ENCODE data around the gene RESF1.

Gene RESF1

DNA sequence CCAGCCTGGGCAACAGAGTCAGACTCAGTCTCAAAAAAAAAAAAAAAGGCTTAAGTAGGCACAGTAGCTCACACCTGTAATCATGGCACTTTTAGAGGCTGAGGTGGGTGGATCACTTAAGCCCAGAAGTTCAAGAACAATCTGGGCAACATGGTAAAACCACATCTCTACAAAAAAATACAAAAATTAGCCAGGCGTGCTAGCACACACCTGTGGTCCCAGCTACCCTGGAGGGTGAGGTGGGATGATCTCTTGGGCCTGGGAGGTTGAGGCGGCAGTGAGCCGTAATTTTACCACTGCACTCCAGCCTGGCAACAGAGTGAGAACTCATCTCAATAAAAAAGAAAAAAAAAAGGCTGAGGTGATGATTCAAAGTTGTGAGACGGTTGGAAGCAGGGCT, 9.1 kb upstream of the RESF1 start:
- DNase-seq (ENCODE audit: low spot score in 2 of 2), result no peak
- ATAC-seq (ENCODE audit: low read depth), result peak; percentile 26
- H3K27ac Mint-ChIP-seq, result peak overlapping the region; percentile 86
- peak overlapping the region; percentile 24 for H3K4me3 Mint-ChIP-seq
- peaks cover 35% of the 10 kb centered on the region for H3K4me1 Mint-ChIP-seq
- peaks cover 15% of the 10 kb centered on the region for H3K9me3 Mint-ChIP-seq
- H3K36me3 Mint-ChIP-seq, result peaks cover 21% of the 10 kb centered on the region
- no peaks in the 10 kb centered on the region for H3K27me3 Mint-ChIP-seq

DNA sequence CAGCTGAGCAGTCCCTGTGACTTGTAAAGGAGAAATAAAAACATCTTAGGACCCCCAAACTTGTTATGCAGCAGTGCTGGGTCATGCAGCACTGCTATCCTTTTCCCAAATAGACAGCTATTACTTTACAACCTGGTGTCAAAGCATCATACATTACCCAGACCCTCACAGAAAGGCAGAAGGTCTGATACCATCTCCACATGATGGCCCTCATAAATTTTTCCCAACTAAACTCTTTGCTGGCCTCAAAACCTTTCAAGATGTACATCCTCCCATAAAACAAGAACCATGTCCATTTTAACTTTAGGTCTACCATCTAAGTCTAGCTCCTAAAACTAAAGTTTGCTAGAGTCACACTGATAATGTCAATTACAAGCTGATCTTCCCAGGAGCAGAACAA, 8.7 kb upstream of the RESF1 start:
- peaks cover 17% of the 10 kb centered on the region for H3K9me3 Mint-ChIP-seq
- H3K4me1 Mint-ChIP-seq, result peaks cover 39% of the 10 kb centered on the region
- peak overlapping the region; percentile 86 for H3K27ac Mint-ChIP-seq
- DNase-seq (ENCODE audit: low spot score in 2 of 2) (no peak), ATAC-seq (ENCODE audit: low read depth) (no peak)
- peaks cover 25% of the 10 kb centered on the region for H3K36me3 Mint-ChIP-seq
- H3K4me3 Mint-ChIP-seq, result peak overlapping the region; percentile 24
- H3K27me3 Mint-ChIP-seq, result no peaks in the 10 kb centered on the region

DNA sequence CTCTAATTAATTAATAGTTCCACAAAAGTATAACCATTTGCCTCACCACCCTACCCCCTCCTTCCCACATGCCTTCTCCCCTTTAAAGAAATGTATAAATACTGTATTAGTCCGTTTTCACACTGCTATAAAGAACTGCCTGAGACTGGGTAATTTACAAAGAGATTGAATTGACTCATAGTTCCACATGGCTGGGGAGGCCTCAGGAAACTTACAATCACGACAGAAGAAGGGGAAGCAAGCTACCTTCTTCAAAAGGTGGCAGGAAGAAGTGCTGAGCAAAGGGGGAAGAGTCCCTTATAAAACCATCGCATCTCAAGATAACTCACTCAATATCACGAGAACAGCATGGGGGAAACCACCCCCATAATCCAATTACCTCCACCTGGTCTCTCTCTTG, 8.2 kb upstream of the RESF1 start:
- DNase-seq (ENCODE audit: low spot score in 2 of 2) (no peak), ATAC-seq (ENCODE audit: low read depth) (peak; percentile 67)
- Mint-ChIP-seq H3K27ac (peak overlapping the region; percentile 86), H3K9me3 (peaks cover 17% of the 10 kb centered on the region), H3K36me3 (peaks cover 27% of the 10 kb centered on the region), H3K4me3 (peak overlapping the region; percentile 40), H3K4me1 (peaks cover 42% of the 10 kb centered on the region), H3K27me3 (no peaks in the 10 kb centered on the region)

DNA sequence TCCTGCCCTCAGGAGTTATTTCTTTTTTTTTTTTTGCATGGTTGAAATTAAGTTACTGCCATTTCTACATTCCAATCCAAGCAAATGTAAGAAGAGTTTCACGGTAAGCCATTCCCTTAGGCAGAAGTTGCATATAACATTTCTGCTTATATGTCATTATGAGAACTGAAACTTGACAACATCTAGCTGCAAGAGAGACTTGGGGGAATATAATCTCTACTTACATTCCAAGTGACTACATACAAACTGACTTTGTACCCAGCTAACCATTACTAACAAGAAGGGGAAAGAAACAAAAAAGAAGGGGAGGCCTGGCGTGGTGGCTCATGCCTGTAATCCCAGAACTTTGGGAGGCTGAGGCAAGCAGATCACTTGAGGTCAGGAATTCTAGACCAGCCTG, 7.3 kb upstream of the RESF1 start:
- H3K4me3 Mint-ChIP-seq, result no peak overlapping the region
- peaks cover 17% of the 10 kb centered on the region for H3K9me3 Mint-ChIP-seq
- no peak for ATAC-seq (ENCODE audit: low read depth)
- no peak for DNase-seq (ENCODE audit: low spot score in 2 of 2)
- peaks cover 27% of the 10 kb centered on the region for H3K36me3 Mint-ChIP-seq
- peak overlapping the region; percentile 25 for H3K27ac Mint-ChIP-seq
- H3K27me3 Mint-ChIP-seq, result no peaks in the 10 kb centered on the region
- H3K4me1 Mint-ChIP-seq, result peaks cover 45% of the 10 kb centered on the region

DNA sequence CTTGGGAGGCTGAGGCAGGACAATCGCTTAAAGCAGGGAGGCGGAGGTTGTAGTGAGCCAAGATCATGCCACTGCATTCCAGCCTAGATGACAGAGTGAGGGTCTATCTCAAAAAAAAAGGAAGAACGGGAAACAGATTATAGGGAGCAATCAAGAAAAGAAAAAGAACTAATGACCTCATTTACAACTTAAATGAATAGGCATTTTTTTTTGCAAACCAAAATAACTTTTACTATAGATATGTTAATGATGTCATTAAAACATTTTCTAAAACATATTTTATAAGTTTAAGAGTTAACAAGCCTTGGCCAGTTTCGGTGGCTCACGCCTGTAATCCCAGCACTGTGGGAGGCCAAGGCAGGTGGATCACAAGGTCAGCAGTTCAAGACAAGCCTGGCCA, 6.8 kb upstream of the RESF1 start:
- Mint-ChIP-seq H3K9me3 (peaks cover 15% of the 10 kb centered on the region), H3K27ac (no peak overlapping the region), H3K36me3 (peaks cover 24% of the 10 kb centered on the region), H3K27me3 (no peaks in the 10 kb centered on the region), H3K4me3 (no peak overlapping the region), H3K4me1 (peaks cover 46% of the 10 kb centered on the region)
- ATAC-seq (ENCODE audit: low read depth) (no peak), DNase-seq (ENCODE audit: low spot score in 2 of 2) (no peak)

DNA sequence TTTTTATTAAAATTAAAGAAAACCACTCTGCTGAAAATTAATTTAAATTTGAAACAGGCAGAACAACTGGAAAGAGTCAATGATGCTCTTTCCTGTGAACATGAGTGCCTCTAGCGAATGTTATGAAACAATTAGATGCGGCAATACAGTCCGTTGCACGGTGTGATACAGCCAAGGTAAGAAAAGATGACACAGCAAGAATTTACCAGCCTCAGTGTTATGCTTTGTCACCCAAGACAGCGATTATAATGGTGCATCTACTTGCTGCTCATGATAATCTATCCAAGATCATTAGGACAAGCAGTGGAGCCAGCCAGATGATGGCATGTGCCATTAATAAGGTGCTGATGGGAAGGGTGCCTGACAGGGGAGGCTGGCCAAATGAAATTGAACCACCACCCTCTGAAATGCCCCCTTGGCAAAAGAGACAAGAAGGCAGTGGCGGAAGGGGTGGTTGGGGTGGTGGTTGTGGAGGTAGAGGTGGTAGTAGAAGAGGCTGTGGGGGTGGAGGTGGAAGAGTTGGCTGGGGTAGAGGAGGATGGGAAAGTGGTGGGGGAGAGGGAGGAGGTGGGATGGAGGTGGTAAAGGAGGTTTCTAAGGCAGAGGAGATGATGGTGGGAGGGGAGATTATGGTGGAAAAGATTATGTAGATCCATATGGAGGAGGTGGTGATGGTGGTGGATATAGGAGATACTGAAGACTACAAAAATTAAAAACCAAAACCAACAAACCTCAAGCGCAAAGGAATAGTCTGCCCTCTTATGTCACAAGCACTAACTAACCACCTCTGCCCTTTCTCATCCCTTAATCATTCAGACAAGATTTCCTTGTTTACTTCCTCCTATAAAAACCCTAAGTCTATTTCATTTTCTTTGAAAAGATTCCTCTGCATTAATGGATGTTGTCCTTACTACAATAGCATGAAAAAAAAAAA, 4.0 kb upstream of the RESF1 start:
- peaks cover 44% of the 10 kb centered on the region for H3K4me1 Mint-ChIP-seq
- peak overlapping the region; percentile 56 for H3K27ac Mint-ChIP-seq

DNA sequence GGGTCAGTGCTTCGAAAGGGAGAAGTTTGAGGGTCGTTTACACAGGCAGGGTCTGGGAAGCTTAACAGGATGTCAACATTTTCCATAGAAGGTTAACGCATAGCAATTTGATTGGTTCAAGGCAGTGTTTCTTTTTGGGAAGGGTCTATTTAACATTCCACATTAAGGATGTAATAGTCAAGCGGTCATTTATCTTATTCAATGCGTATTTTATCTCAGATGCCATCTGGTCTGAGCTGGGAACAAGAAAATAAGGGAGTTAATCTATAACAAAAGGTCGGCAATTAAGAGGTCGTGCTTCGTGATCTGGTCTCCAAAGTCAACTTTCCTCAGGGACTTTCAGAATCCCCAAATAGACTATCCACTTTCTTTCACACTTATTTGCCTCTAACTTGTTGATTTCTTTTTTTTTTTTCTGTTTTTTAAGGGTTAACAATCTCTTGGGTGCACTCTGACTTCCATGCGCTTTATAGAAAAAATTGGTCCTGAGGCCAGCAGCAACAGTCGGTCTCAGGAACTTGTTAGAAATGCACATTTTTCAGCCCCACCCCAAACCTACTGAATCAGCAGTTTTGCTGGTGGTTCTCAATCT, 550 bp upstream of the RESF1 start:
- peaks cover 21% of the 10 kb centered on the region for H3K36me3 Mint-ChIP-seq
- H3K27me3 Mint-ChIP-seq, result no peaks in the 10 kb centered on the region
- H3K27ac Mint-ChIP-seq, result peak overlapping the region; percentile 90
- peaks cover 3% of the 10 kb centered on the region for H3K9me3 Mint-ChIP-seq
- ATAC-seq (ENCODE audit: low read depth) (no peak), DNase-seq (ENCODE audit: low spot score in 2 of 2) (no peak)
- H3K4me3 Mint-ChIP-seq, result peak overlapping the region; percentile 91
- H3K4me1 Mint-ChIP-seq, result peaks cover 41% of the 10 kb centered on the region

More for the DNA sequence above, 4.0 kb upstream of the RESF1 start:
- Mint-ChIP-seq H3K36me3 (peaks cover 13% of the 10 kb centered on the region), H3K4me3 (peak overlapping the region; percentile 39), H3K27me3 (no peaks in the 10 kb centered on the region), H3K9me3 (peaks cover 8% of the 10 kb centered on the region)
- no peak for ATAC-seq (ENCODE audit: low read depth)
- no peak for DNase-seq (ENCODE audit: low spot score in 2 of 2)

DNA sequence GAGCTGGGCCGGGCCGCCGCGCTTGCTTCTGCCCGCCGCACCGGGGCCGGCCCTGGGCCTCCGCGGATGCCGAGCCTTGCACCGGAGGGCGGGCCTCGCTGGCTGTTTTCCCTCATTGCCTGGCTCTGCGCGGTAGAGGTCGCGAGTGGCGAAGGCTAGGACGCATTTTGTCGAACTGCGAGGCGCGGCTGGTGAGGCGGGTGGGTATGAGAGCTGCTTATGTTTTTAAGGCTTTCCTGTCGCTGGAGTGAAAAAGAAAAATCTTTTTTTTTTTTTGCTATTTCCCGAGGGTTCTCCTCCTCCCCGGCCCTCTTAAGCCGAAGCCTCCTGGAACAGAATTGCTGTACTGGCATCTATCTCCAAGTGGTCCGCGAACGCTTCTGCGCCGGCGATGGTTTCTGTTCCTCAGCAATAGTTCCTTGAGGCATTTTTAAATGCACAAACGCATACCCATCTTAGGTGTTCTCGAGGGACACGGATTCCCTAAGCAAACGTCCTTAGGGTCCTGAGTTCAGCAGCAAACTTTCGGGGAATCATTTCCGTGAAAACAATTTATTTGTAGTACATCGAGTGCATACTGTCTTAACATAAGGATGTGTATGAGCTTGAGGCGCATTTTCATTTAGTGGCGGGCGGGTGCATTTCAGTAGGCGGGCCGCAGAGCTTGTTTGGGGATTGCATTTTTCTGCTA, 631 bp downstream of the RESF1 start:
- Mint-ChIP-seq H3K27ac (peak overlapping the region; percentile 90), H3K9me3 (peaks cover 7% of the 10 kb centered on the region), H3K4me1 (peaks cover 49% of the 10 kb centered on the region), H3K36me3 (peaks cover 32% of the 10 kb centered on the region), H3K27me3 (no peaks in the 10 kb centered on the region), H3K4me3 (peak overlapping the region; percentile 93)
- DNase-seq (ENCODE audit: low spot score in 2 of 2) (peak; percentile 64 to 72), ATAC-seq (ENCODE audit: low read depth) (peak; percentile 59)

DNA sequence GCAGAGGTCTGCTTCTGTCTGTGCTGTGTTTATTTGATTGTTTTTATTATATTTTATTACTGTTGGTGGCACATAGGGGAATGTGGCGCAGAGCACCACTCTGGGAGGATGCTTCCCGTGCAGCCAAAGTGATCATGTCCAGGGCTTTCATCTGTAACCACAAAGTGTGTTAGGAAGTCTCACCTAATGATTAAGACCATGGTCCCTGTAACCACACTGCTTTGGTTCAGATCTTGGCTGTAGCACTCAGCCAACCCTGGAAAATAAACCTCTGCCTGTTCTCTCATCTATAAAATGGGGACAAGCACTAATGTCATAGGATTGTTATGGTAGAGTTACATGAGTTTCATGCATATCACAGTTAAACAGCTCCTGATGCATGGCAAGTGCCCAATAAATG, 1.9 kb downstream of the RESF1 start:
- H3K27ac Mint-ChIP-seq, result peak overlapping the region; percentile 90
- H3K27me3 Mint-ChIP-seq, result no peaks in the 10 kb centered on the region
- ATAC-seq (ENCODE audit: low read depth), result no peak

DNA sequence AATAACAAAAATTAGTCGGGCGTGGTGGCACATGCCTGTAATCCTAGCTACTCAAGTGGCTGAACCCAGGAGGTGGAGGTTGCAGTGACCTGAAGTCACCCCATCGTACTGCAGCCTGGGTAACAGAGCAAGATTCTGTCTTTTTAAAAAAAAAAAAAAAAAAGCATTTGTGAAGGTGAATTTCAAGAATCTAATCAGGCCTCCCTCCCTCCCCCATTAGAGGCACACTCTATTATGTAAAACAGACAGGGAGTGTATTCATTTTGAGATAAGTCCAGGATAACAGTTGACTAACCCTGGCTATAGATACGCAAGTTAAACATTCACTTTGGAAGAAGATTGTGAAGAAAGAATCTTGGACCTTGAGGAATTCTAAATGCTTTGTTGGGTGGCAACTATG, 2.9 kb downstream of the RESF1 start:
- Mint-ChIP-seq H3K27ac (peak overlapping the region; percentile 55), H3K4me1 (peaks cover 57% of the 10 kb centered on the region), H3K27me3 (no peaks in the 10 kb centered on the region), H3K9me3 (peaks cover 3% of the 10 kb centered on the region), H3K4me3 (peak overlapping the region; percentile 93), H3K36me3 (peaks cover 37% of the 10 kb centered on the region)
- no peak for ATAC-seq (ENCODE audit: low read depth)
- DNase-seq (ENCODE audit: low spot score in 2 of 2), result no peak

More for the DNA sequence above, 1.9 kb downstream of the RESF1 start:
- H3K4me3 Mint-ChIP-seq, result peak overlapping the region; percentile 93
- H3K4me1 Mint-ChIP-seq, result peaks cover 51% of the 10 kb centered on the region
- DNase-seq (ENCODE audit: low spot score in 2 of 2), result no peak
- H3K9me3 Mint-ChIP-seq, result peaks cover 3% of the 10 kb centered on the region
- H3K36me3 Mint-ChIP-seq, result peaks cover 34% of the 10 kb centered on the region

DNA sequence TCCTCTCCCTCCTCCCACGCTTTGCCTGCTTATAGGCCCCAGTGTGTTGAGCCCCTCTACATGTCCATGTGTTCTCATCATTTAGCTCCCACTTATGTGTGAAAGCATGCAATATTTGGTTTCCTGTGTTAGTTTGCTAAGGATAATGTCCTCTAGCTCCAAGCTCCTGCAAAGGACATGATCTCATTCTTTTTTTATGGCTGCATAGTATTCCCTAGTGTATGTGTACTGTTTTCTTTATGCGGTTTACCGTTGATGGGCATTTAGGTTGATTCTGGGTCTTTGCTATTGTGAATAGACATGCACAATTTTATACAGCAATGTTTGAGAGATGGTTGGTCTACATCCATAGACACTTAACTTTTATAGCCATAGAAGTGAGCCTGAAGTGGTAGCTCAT, 5.1 kb downstream of the RESF1 start:
- Mint-ChIP-seq H3K27me3 (no peaks in the 10 kb centered on the region), H3K4me1 (peaks cover 57% of the 10 kb centered on the region), H3K36me3 (peaks cover 41% of the 10 kb centered on the region), H3K9me3 (peaks cover 3% of the 10 kb centered on the region), H3K4me3 (peak overlapping the region; percentile 73), H3K27ac (peak overlapping the region; percentile 94)
- no peak for ATAC-seq (ENCODE audit: low read depth)
- no peak for DNase-seq (ENCODE audit: low spot score in 2 of 2)

DNA sequence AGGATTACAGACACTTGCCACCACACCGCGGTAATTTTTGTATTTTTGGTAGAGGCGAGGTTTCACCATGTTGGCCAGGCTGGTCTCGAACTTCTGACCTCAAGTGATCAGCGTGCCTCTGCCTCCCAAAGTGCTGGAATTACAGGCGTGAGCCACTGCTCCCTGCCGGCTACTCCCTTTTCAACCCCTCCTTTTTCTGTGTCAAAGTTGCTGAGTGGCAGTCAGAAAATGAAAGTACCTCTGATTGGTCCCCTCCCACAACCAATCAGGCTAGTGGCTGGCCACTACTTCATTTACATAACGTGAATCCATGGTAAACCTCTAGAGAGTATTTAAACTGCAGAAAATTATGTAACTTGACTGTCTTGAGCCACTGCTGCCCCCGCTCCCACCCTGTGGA, 5.9 kb downstream of the RESF1 start:
- DNase-seq (ENCODE audit: low spot score in 2 of 2), result no peak
- Mint-ChIP-seq H3K4me1 (peaks cover 61% of the 10 kb centered on the region), H3K4me3 (peak overlapping the region; percentile 73), H3K27ac (peak overlapping the region; percentile 94), H3K27me3 (no peaks in the 10 kb centered on the region), H3K9me3 (peaks cover 3% of the 10 kb centered on the region), H3K36me3 (peaks cover 46% of the 10 kb centered on the region)
- ATAC-seq (ENCODE audit: low read depth), result peak; percentile 27

DNA sequence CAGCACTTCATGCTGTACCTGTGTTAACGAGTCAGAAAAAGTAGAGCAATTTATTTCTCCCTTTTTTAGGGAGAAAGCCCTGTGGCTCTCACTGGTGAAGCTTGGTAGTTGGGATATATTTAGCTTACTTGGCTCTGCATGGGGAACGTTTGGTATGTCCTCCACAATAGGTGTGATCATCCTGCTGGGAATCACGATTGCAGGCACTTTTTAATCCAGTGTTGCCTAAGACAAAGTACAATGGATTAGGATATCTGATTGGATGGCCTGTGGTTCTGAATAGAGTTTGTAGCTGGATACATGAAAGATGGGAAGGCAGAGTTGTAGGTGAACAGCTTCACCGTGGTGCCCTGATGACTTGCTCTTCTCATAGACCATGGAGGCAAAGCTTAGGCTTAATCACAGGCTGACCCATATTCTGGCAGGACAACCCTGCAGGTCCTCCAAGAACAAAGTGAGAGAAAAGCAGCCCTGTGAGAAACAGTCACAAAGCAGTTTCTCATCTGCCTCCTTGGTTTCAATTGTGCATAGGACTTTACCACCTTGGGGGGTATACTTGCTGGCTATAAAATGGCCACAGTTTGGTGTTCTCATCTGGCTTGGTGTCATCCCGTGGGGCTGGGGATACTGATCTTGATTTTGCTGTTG, 7.5 kb downstream of the RESF1 start:
- H3K9me3 Mint-ChIP-seq, result peaks cover 3% of the 10 kb centered on the region
- no peak for ATAC-seq (ENCODE audit: low read depth)
- peaks cover 57% of the 10 kb centered on the region for H3K36me3 Mint-ChIP-seq
- H3K4me1 Mint-ChIP-seq, result peaks cover 57% of the 10 kb centered on the region
- peak overlapping the region; percentile 94 for H3K27ac Mint-ChIP-seq
- H3K4me3 Mint-ChIP-seq, result peak overlapping the region; percentile 73
- no peaks in the 10 kb centered on the region for H3K27me3 Mint-ChIP-seq
- no peak for DNase-seq (ENCODE audit: low spot score in 2 of 2)

Measured in memory B cell (primary cell).